ENCODE measurements around the gene MXRA8. TPM values are rescaled to one million over a fixed set of nuclear protein-coding genes. Genes with fewer than 3 reads are reported as not detected.
"Not testable (repeated sequence)": the region's sequence is repeated elsewhere in the genome, so short reads cannot be mapped to it uniquely, and the experiment has no call there.

MXRA8 gene
- total and polyA plus RNA-seq, 8 donors, result 23.3 to 203 (median 42.9) TPM

DNA sequence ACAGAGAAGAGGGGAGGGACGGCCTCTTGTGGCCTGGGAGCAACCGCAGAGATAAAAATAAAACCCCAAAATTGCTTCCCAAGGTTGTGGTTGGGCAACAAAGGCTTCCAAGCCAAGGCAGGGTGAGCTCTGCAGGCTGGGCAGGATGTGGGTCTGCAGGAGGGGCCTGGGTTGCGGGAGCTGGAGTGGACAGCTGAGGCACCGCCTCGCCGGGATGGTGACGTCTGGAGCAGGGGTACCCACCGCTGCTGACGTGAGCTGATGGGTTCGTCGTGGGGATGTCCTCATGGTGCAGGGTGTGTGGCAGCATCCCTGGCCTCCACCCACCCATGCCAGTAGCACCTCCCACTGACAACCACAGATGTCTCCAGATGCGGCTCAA lies 13.0 kb upstream of the MXRA8 start:
- peaks cover 0 to 25% (median 15%) of the 10 kb centered on the region in 4 donors for H3K36me3 ChIP-seq
- H3K4me3 ChIP-seq, result peak overlapping the region in 1 of 4 donors; percentile 25
- TF ChIP-seq EP300 (IDR thresholded peaks at IDR 0.05), result no peak
- TF ChIP-seq POLR2AphosphoS5 (IDR thresholded peaks at IDR 0.05), result no peak
- TF ChIP-seq POLR2A (IDR thresholded peaks at IDR 0.05), result no peak
- WGBS, 5 donors, result 56 to 73% (median 65%) methylated on average over 11 to 12 of the region's 12 CpGs
- intact Hi-C loops (cut with DNase I; ENCODE audit: low total_unique reads), result no loop called here
- DNase-seq, result peak in 1 of 2 donors; percentile 51
- no peaks in the 10 kb centered on the region for H3K9me3 ChIP-seq
- no peak overlapping the region for H3K27ac ChIP-seq
- H3K27me3 ChIP-seq, result no peaks in the 10 kb centered on the region
- peaks cover 29 to 45% (median 42%) of the 10 kb centered on the region in 4 donors for H3K4me1 ChIP-seq

DNA sequence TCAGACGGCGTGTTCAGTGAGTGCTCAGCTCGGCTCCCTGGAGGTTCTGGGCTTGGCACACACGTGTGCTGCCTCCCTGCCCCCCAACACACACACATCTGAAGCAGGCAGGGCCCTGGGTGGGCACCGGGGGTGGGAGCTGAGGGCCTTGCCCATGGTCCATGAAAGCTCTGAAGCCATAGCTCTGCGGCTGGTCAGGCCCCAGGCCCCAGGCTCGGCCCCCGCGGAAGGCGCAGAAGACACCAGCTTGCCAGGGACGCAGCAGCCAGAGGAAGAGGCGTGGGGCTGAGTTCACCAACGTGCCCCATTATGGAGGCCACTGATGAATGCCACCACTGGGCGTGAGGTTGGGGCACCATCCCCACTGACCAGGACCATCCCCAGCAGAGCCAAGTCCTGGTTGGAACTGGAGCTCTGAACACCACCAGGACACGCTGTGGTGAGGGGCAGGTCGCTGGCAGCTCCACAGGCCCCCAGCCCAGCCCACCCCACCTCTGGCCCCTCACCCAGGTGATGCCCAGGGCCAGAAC lies 12.5 kb upstream of the MXRA8 start:
- TF ChIP-seq CTCF (IDR thresholded peaks at IDR 0.05), result no peak
- no peak for TF ChIP-seq EP300 (IDR thresholded peaks at IDR 0.05)
- no peak for TF ChIP-seq POLR2AphosphoS5 (IDR thresholded peaks at IDR 0.05)
- no peak for TF ChIP-seq POLR2A (IDR thresholded peaks at IDR 0.05)
- Histone ChIP-seq H3K27me3 (no peaks in the 10 kb centered on the region), H3K36me3 (peaks cover 0 to 25% (median 15%) of the 10 kb centered on the region in 4 donors), H3K4me1 (peaks cover 25 to 40% (median 37%) of the 10 kb centered on the region in 4 donors), H3K27ac (no peak overlapping the region), H3K9me3 (no peaks in the 10 kb centered on the region), H3K4me3 (no peak overlapping the region)
- no peak for DNase-seq
- intact Hi-C loops (cut with DNase I; ENCODE audit: low total_unique reads), result no loop called here
- WGBS, 5 donors, result 78 to 85% (median 80%) methylated on average over 9 to 16 of the region's 16 CpGs

- H3K27me3 ChIP-seq; H3K27ac ChIP-seq; intact Hi-C loops (cut with DNase I; ENCODE audit: low total_unique reads); DNase-seq; H3K4me3 ChIP-seq; H3K9me3 ChIP-seq: not testable (repeated sequence)
- WGBS, 5 donors, result 86 to 96% (median 92%) methylated on average over 14 of the region's 14 CpGs
- Histone ChIP-seq H3K36me3 (peaks cover 0 to 25% (median 15%) of the 10 kb centered on the region in 4 donors), H3K4me1 (peaks cover 24 to 39% (median 35%) of the 10 kb centered on the region in 4 donors)
Measured at GRCh38 chr1:1370094-1370493, 11.7 kb upstream of the MXRA8 start.

DNA sequence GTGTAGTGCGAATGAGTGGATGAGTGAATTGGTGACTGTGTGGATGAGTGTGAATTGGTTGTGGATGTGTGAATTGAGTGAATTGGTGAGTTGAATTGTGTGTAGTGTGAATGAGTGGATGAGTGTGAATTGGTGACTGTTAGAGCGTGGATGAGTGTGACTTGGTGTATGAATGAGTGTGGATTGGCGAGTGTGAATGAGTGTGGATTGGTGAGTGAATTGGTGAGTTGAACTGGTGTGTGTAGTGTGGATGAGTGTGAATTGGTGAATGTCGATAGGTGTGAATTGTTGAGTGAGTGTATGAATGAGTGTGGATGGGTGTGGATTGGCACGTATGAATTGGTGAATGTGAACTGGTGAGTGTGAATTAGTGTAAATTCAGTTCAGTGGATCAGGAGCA lies 9.0 kb upstream of the MXRA8 start:
- peaks cover 0 to 6% (median under 1%) of the 10 kb centered on the region in 4 donors for H3K36me3 ChIP-seq
- no peaks in the 10 kb centered on the region for H3K9me3 ChIP-seq
- no peaks in the 10 kb centered on the region for H3K27me3 ChIP-seq
- no peak overlapping the region for H3K4me3 ChIP-seq
- DNase-seq, result no peak
- H3K27ac ChIP-seq, result no peak overlapping the region
- H3K4me1 ChIP-seq, result peaks cover 9 to 14% (median 11%) of the 10 kb centered on the region in 4 donors
- intact Hi-C loops (cut with DNase I; ENCODE audit: low total_unique reads), result no loop called here
- WGBS, 5 donors, result 92 to 99% (median 96%) methylated on average over 5 of the region's 5 CpGs
- no peak for TF ChIP-seq EP300 (IDR thresholded peaks at IDR 0.05)
- no peak for TF ChIP-seq CTCF (IDR thresholded peaks at IDR 0.05)
- TF ChIP-seq POLR2AphosphoS5 (IDR thresholded peaks at IDR 0.05), result no peak

- WGBS, 5 donors, result 85 to 99% (median 98%) methylated on average over 2 to 3 of the region's 3 CpGs
- no peak overlapping the region for H3K27ac ChIP-seq
- no peak for DNase-seq
- peaks cover 3 to 10% (median 7%) of the 10 kb centered on the region in 4 donors for H3K4me1 ChIP-seq
- no peaks in the 10 kb centered on the region for H3K9me3 ChIP-seq
- no peak overlapping the region for H3K4me3 ChIP-seq
- TF ChIP-seq CTCF (IDR thresholded peaks at IDR 0.05) (no peak), EP300 (IDR thresholded peaks at IDR 0.05) (no peak), POLR2AphosphoS5 (IDR thresholded peaks at IDR 0.05) (no peak), POLR2A (IDR thresholded peaks at IDR 0.05) (no peak)
- peaks cover 0 to 4% (median 0%) of the 10 kb centered on the region in 4 donors for H3K36me3 ChIP-seq
- intact Hi-C loops (cut with DNase I; ENCODE audit: low total_unique reads), result no loop called here
- H3K27me3 ChIP-seq, result no peaks in the 10 kb centered on the region
Measured at GRCh38 chr1:1366699-1367066, 8.3 kb upstream of the MXRA8 start.
